GM12878 (cell line): ENCODE data around the gene SLC9C2. TPM values are rescaled to one million over a fixed set of nuclear protein-coding genes. Genes with fewer than 3 reads are reported as not detected.

Experiments used
- ATAC-seq: fragments of 200-7000 bp; cut with Tn5 transposase; 3 replicates; pipeline ENCODE4 v1.9.1; 2020; ENCODE audit warnings: mild to moderate bottlenecking, moderate library complexity
- BruUV-seq: library from RNA; stranded (reverse); fragments of 400-500 nt; replicated peaks from 2 replicates; lab custom pipeline; 2021; lab: Mats Ljungman, UMichigan
- CTCF ChIA-PET: fragments of 300-600 bp; sonication (Branson Sonifier 250); formaldehyde crosslinking; extraction: SDS; loops from one replicate; lab custom pipeline; 2021; ENCODE audit warnings: inconsistent platforms; lab: Yijun Ruan, JAX
- POLR2A ChIA-PET: fragments of 350-600 bp; formaldehyde crosslinking; extraction: SDS; loops from one replicate; lab custom pipeline; 2021; ENCODE audit warnings: inconsistent platforms; lab: Charles Lee
- RAD21 ChIA-PET: fragments of 300-600 bp; sonication (Branson Sonifier 250); formaldehyde crosslinking; loops from one replicate; lab custom pipeline; 2023; ENCODE audit warnings: antibody characterized with exemption; ENCODE audit not compliant: unreplicated experiment; lab: Charles Lee
- SMC1A ChIA-PET: fragments of 300-600 bp; sonication (Branson Sonifier 250); formaldehyde crosslinking; loops from one replicate; lab custom pipeline; 2023; ENCODE audit not compliant: unreplicated experiment, uncharacterized antibody; lab: Charles Lee
- DNase-seq: peaks from one replicate; pipeline ENCODE4 v3.0.0-alpha.2; 2011; ENCODE audit warnings: low read depth, low spot score
- FAIRE-seq: peaks from 3 replicates; lab custom pipeline; 2011; peaks lifted over from hg19 to GRCh38; lab: Jason Lieb, UNC
- H2AFZ ChIP-seq: 2 replicates; pipeline ENCODE4 v1.6.0; 2011; ENCODE audit warnings: low read depth, low read length, control low read depth; ENCODE audit not compliant: control insufficient read depth
- H3K27ac ChIP-seq: 2 replicates; pipeline ENCODE4 v1.5.1; 2011; ENCODE audit warnings: control low read depth; ENCODE audit not compliant: control insufficient read depth, insufficient read depth
- H3K27me3 ChIP-seq, 2 experiments: replicated peaks in 1 of 2; 2 replicates each; pipeline versions ENCODE4 v1.6.0 to v1.6.1; 2011; ENCODE audit warnings: low read length in 1 of 2; ENCODE audit not compliant: control insufficient read depth in 2 of 2, insufficient read depth in 2 of 2
- H3K36me3 ChIP-seq, 2 experiments: 2 replicates each; pipeline ENCODE4 v1.5.1; 2011; ENCODE audit warnings: low read length in 1 of 2; ENCODE audit not compliant: control insufficient read depth in 2 of 2, insufficient read depth in 2 of 2
- H3K4me1 ChIP-seq: 2 replicates; pipeline ENCODE4 v1.6.1; 2011; ENCODE audit warnings: mild to moderate bottlenecking, low read length, moderate library complexity, mixed read lengths; ENCODE audit not compliant: control insufficient read depth, insufficient read depth
- H3K4me2 ChIP-seq: 2 replicates; pipeline ENCODE4 v1.6.0; 2011; ENCODE audit warnings: control low read depth; ENCODE audit not compliant: control insufficient read depth, insufficient read depth
- H3K4me3 ChIP-seq: fragments of 200-600 bp; sonication (generic); 2 replicates; pipeline ENCODE4 v1.5.1; 2016
- H3K79me2 ChIP-seq: 2 replicates; pipeline ENCODE4 v1.6.0; 2011; ENCODE audit warnings: low read length; ENCODE audit not compliant: control insufficient read depth, insufficient read depth
- H3K9ac ChIP-seq: 2 replicates; pipeline ENCODE4 v1.8.0; 2011; ENCODE audit warnings: low read length, control low read depth, mixed read lengths; ENCODE audit not compliant: control insufficient read depth, insufficient read depth
- H3K9me3 ChIP-seq: replicated peaks from 3 replicates; pipeline ENCODE4 v1.5.1; 2011; ENCODE audit warnings: mild to moderate bottlenecking, low read length; ENCODE audit not compliant: control insufficient read depth, insufficient read depth
- H4K20me1 ChIP-seq: 2 replicates; pipeline ENCODE4 v1.6.0; 2011; ENCODE audit not compliant: control insufficient read depth, insufficient read depth
- CHD4 ChIP-seq: fragments of 200-600 bp; sonication (generic); IDR thresholded peaks from 2 replicates; pipeline ENCODE4 v1.6.1; 2016; ENCODE audit warnings: mild to moderate bottlenecking
- CREB1 ChIP-seq: IDR thresholded peaks from 2 replicates; pipeline ENCODE4 v1.6.1; 2012; ENCODE audit warnings: low read depth, mild to moderate bottlenecking, inconsistent platforms
- NFYA ChIP-seq: IDR thresholded peaks from 2 replicates; pipeline ENCODE4 v1.6.1; 2011; ENCODE audit warnings: low read depth, mild to moderate bottlenecking, low read length, improper control_type of control experiment, borderline replicate concordance
- NRF1 ChIP-seq: conservative IDR thresholded peaks from 2 replicates; pipeline ENCODE4 v1.6.1; 2011; ENCODE audit warnings: mild to moderate bottlenecking, low read depth, low read length, improper control_type of control experiment
- SIN3A ChIP-seq: IDR thresholded peaks from 2 replicates; pipeline ENCODE4 v1.6.1; 2012; ENCODE audit warnings: low read depth, low read length, improper control_type of control experiment
- SIX5 ChIP-seq: IDR thresholded peaks from 2 replicates; pipeline ENCODE4 v1.6.1; 2011; ENCODE audit warnings: mild to moderate bottlenecking, low read depth, low read length, moderate library complexity; ENCODE audit not compliant: severe bottlenecking
- SREBF1 ChIP-seq: IDR thresholded peaks from 2 replicates; pipeline ENCODE4 v1.6.1; 2012; ENCODE audit warnings: mild to moderate bottlenecking, low read length
- STAT3 ChIP-seq: IDR thresholded peaks from 2 replicates; pipeline ENCODE4 v1.6.1; 2011; ENCODE audit warnings: low read depth, low read length, improper control_type of control experiment
- WGBS: methylation state at CpG from one replicate; pipeline ENCODE4 v1.1.6; 2016; ENCODE audit warnings: low lambda C conversion rate; ENCODE audit not compliant: insufficient replicate concordance, insufficient coverage; ENCODE audit errors: missing lambda C conversion rate; 5-methylcytosine and 5-hydroxymethylcytosine counted together
- in situ Hi-C: fragments of 300-500 bp; cut with MboI; formaldehyde crosslinking; loops from 9 replicates; pipeline ENCODE4 v1.14.3; 2018; ENCODE audit warnings: mixed read lengths
- intact Hi-C: fragments of 100-400 bp; cut with micrococcal nuclease; formaldehyde crosslinking; loops from one replicate; pipeline ENCODE4 v1.14.2; 2022; ENCODE audit not compliant: unreplicated experiment
- polyA plus RNA-seq, 11 experiments: library from polyadenylated mRNA; depleted of rRNA in 4 of 11; unstranded in 6 of 11; stranded (reverse) in 5 of 11; fragments of >200 nt; fragmentation: Nextera tagmentation in 4 of 11; fragmentation: Illumina TruSeq in 1 of 11; extraction: Ambion mirVana in 4 of 11; extraction: Trizol in 1 of 11; gene quantifications; 1 replicate in 1 of 11; 2 replicates in 10 of 11; pipeline versions ENCODE4 v1.2.1 to v1.2.3, GENCODE V29; 2011 to 2016; ENCODE audit warnings: inconsistent platforms in 2 of 11, missing spikeins in 2 of 11, low read depth in 1 of 11
- total RNA-seq, 4 experiments: library from RNA; depleted of rRNA in 3 of 4; stranded (reverse); fragments of >200 nt in 3 of 4; fragmentation: Illumina TruSeq in 1 of 4; extraction: Trizol in 1 of 4; gene quantifications; 2 replicates each; pipeline versions ENCODE4 v1.2.1 to v1.2.3, GENCODE V29; 2013 to 2021
- TF ChIP-seq, protein P1 (sequence below): fragments of 450-650 bp; IDR thresholded peaks from 2 replicates; pipeline ENCODE4 v1.6.1; 2016; ENCODE audit warnings: mild to moderate bottlenecking

The SLC9C2 gene
- total and polyA plus RNA-seq, 10 of the 15 experiments (the other 5 are each of a cell fraction or from before 2014, with no cell fraction given), result not detected

DNA sequence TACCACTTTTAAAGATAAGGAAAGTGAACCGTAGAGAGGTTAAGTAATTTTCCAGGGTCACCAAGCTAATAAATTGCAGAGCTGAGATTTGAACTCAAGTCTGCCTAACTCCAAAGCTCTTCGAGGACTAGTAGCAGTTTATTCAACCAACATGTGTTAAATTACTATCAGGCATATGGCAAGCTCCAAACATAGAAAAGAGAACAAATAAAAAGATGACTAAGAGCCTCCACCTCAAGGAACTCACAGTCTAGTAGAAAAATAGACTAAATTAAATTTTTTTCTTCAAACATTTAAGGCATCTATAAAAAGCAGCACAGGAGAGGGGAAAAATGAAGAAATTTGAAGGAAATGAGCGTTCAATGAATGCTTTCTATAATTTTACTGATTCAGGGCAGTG lies 22.2 kb downstream of the SLC9C2 start:
- CTCF ChIA-PET, result interaction anchor here (1.2 to 1.8 kb wide), 3 partner anchors 10 to 151 kb away, joined by 4 to 5 read pairs (median 4); no protein-coding TSS in a partner anchor
- Histone ChIP-seq H2AFZ (no peak overlapping the region), H3K9me3 (no peaks in the 10 kb centered on the region), H3K4me2 (no peak overlapping the region), H3K9ac (no peak overlapping the region), H3K4me3 (no peak overlapping the region), H3K27ac (no peak overlapping the region), H3K4me1 (no peaks in the 10 kb centered on the region), H3K36me3 (no peaks in the 10 kb centered on the region), H3K79me2 (no peaks in the 10 kb centered on the region), H4K20me1 (no peaks in the 10 kb centered on the region), H3K27me3 (peaks cover 0 to 3% of the 10 kb centered on the region in 2 experiments; a peak in 1 of 4 replicates)
- TF ChIP-seq, protein P1, sequence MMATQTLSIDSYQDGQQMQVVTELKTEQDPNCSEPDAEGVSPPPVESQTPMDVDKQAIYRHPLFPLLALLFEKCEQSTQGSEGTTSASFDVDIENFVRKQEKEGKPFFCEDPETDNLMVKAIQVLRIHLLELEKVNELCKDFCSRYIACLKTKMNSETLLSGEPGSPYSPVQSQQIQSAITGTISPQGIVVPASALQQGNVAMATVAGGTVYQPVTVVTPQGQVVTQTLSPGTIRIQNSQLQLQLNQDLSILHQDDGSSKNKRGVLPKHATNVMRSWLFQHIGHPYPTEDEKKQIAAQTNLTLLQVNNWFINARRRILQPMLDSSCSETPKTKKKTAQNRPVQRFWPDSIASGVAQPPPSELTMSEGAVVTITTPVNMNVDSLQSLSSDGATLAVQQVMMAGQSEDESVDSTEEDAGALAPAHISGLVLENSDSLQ, result no peak
- TF ChIP-seq STAT3, result no peak
- TF ChIP-seq NFYA, result no peak
- TF ChIP-seq SIX5, result no peak
- no peak for FAIRE-seq
- 46% methylated on average over 3 of the region's 3 CpGs for WGBS
- in situ Hi-C loops (no loop called here), intact Hi-C loops (no loop called here)
- no TSS peak for BruUV-seq
- POLR2A ChIA-PET, result interaction anchor here (0.6 kb wide), 1 partner anchor 163 kb away, joined by 3 read pairs; no protein-coding TSS in a partner anchor
- ATAC-seq, result no peak
- RAD21 ChIA-PET, result interaction anchor here (1.2 kb wide), 1 partner anchor 165 kb away, joined by 3 read pairs; no protein-coding TSS in a partner anchor
- DNase-seq, result no peak
- SMC1A ChIA-PET, result interaction anchor here (0.6 to 1.8 kb wide), 4 partner anchors 11 to 838 kb away, joined by 3 to 6 read pairs (median 3); no protein-coding TSS in a partner anchor

DNA sequence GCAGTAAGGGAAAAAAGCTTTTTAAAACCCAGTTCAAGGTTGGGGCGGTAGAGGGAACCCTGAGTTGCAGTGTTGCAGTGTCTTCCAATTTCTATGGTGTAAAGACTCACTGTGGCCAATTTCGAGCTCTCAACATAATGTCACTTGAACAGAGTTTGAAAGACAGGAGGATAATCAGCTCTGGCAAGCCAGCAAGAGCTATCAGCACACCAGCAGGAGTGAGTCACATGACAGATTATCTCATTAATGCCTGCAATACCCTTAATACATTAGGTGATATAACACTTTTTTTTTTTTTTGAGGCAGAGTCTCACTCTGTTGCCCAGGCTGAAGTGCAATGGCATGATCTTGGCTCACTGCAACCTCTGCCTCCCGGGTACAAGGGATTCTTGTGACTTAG lies 22.8 kb downstream of the SLC9C2 start:
- Histone ChIP-seq H3K9me3 (no peaks in the 10 kb centered on the region), H3K27ac (no peak overlapping the region), H2AFZ (no peak overlapping the region), H3K4me3 (no peak overlapping the region), H3K4me1 (no peaks in the 10 kb centered on the region), H3K27me3 (peaks cover 0 to 3% of the 10 kb centered on the region in 2 experiments; a peak in 1 of 4 replicates), H3K79me2 (no peaks in the 10 kb centered on the region), H3K9ac (no peak overlapping the region), H3K36me3 (no peaks in the 10 kb centered on the region)
- intact Hi-C loops, result no loop called here
- in situ Hi-C loops, result no loop called here
- BruUV-seq, result no TSS peak
- ChIA-PET SMC1A (interaction anchor here (0.6 to 1.2 kb wide), 5 partner anchors 18 to 838 kb away, joined by 3 read pairs; no protein-coding TSS in a partner anchor), RAD21 (no interaction called here)
- DNase-seq, result no peak
- no peak for TF ChIP-seq SREBF1
- no peak for TF ChIP-seq CREB1
- TF ChIP-seq NRF1, result no peak
- no peak for TF ChIP-seq CHD4
- no peak for TF ChIP-seq SIN3A
- TF ChIP-seq, all 136 proteins: peak for 0
- ChIA-PET POLR2A (no interaction called here), CTCF (interaction anchor here (0.6 to 1.2 kb wide), 4 partner anchors 104 to 480 kb away, joined by 3 to 5 read pairs (median 4); no protein-coding TSS in a partner anchor)
- Histone ChIP-seq H3K4me2 (no peak overlapping the region), H4K20me1 (no peaks in the 10 kb centered on the region)
- ATAC-seq (no peak), FAIRE-seq (no peak)
- 47% methylated on average over 3 of the region's 3 CpGs for WGBS
